SK-MEL-5 (cell line): ENCODE results near the gene IAPP. TPM values are rescaled to one million over a fixed set of nuclear protein-coding genes. Genes with fewer than 3 reads are reported as not detected.

Source experiments
- total RNA-seq: library from RNA; depleted of rRNA; stranded (reverse); fragments of >200 nt; shearing (Covaris generic); gene quantifications from 2 replicates; pipeline ENCODE4 v1.2.3, GENCODE V29; 2014; rRNA removed

Gene IAPP
- total RNA-seq, 1 experiment from 2014 or later, result not detected

Other genes with a start within 250 kb of the IAPP start
- gene SLCO1B1, start 241.7 kb upstream of the IAPP start, total RNA-seq, result not detected in 2 replicates
- not detected in 2 replicates for gene SLCO1A2, start 38.0 kb upstream of the IAPP start, total RNA-seq
- gene PYROXD1, start 64.8 kb downstream of the IAPP start, total RNA-seq, result 10.6 and 11.4 TPM in 2 replicates
- gene RECQL, start 128.7 kb downstream of the IAPP start, total RNA-seq, result 72.1 and 73.2 TPM in 2 replicates
- 60.4 and 66.6 TPM in 2 replicates for gene GOLT1B, start 128.9 kb downstream of the IAPP start, total RNA-seq
- gene SPX, start 153.4 kb downstream of the IAPP start, total RNA-seq, result 2.6 and 4.0 TPM in 2 replicates
- gene GYS2, start 231.9 kb downstream of the IAPP start, total RNA-seq, result not detected in 2 replicates